WTC11 (cell line): Measurements from ENCODE around the gene ROS1. TPM values are rescaled to one million over a fixed set of nuclear protein-coding genes. Genes with fewer than 3 reads are reported as not detected.

Experiments
- ATAC-seq: fragments of 200-7000 bp; cut with Tn5 transposase; 2 replicates; pipeline ENCODE4 v1.10.0; 2021; ENCODE audit warnings: mild to moderate bottlenecking, moderate library complexity
- CTCF ChIA-PET: fragments of 300-600 bp; sonication (Branson Sonifier 250); formaldehyde crosslinking; loops from one replicate; lab custom pipeline; 2021; ENCODE audit warnings: antibody characterized with exemption; lab: Charles Lee
- POLR2A ChIA-PET: fragments of 350-600 bp; sonication (Branson Sonifier 250); formaldehyde crosslinking; loops from one replicate; lab custom pipeline; 2021; ENCODE audit warnings: antibody characterized with exemption; lab: Charles Lee
- DNase-seq: peaks from one replicate; pipeline ENCODE4 v3.0.0; 2021; ENCODE audit warnings: low spot score
- H3K27ac Mint-ChIP-seq: 2 replicates; pipeline ENCODE4 v1.8.0; 2021; ENCODE audit warnings: mixed read lengths
- H3K27me3 Mint-ChIP-seq: 2 replicates; pipeline ENCODE4 v1.8.0; 2021; ENCODE audit warnings: low read depth, mild to moderate bottlenecking, moderate library complexity, mixed read lengths
- H3K36me3 Mint-ChIP-seq: 2 replicates; pipeline ENCODE4 v1.8.0; 2021; ENCODE audit warnings: mixed read lengths
- H3K4me1 Mint-ChIP-seq: 2 replicates; pipeline ENCODE4 v1.8.0; 2022; ENCODE audit warnings: mixed read lengths
- H3K4me3 Mint-ChIP-seq: 2 replicates; pipeline ENCODE4 v1.8.0; 2021; ENCODE audit warnings: mild to moderate bottlenecking, moderate library complexity, mixed read lengths
- H3K9me3 Mint-ChIP-seq: 2 replicates; pipeline ENCODE4 v1.8.0; 2021; ENCODE audit warnings: mixed read lengths
- ATF1 ChIP-seq: sonication (generic); formaldehyde crosslinking; IDR thresholded peaks from 2 replicates; pipeline ENCODE4 v1.8.1; 2023; ENCODE audit warnings: mild to moderate bottlenecking, moderate library complexity, missing genetic modification reagents
- ATF2 ChIP-seq: sonication (generic); formaldehyde crosslinking; IDR thresholded peaks from 2 replicates; pipeline ENCODE4 v1.8.1; 2022; ENCODE audit warnings: low read depth, missing genetic modification reagents, borderline replicate concordance
- ATF3 ChIP-seq: sonication (generic); formaldehyde crosslinking; conservative IDR thresholded peaks from 2 replicates; pipeline ENCODE4 v1.8.1; 2022; ENCODE audit warnings: mild to moderate bottlenecking, missing genetic modification reagents
- CTCF ChIP-seq: fragments of 200-600 bp; IDR thresholded peaks from 2 replicates; pipeline ENCODE4 v1.8.0; 2022; ENCODE audit warnings: antibody characterized with exemption
- ELF4 ChIP-seq: sonication (generic); formaldehyde crosslinking; IDR thresholded peaks from 2 replicates; pipeline ENCODE4 v1.8.1; 2022; ENCODE audit warnings: low read depth, mild to moderate bottlenecking, moderate library complexity, missing genetic modification reagents
- FOXK1 ChIP-seq: sonication (generic); formaldehyde crosslinking; IDR thresholded peaks from 2 replicates; pipeline ENCODE4 v1.8.0; 2022; ENCODE audit warnings: mild to moderate bottlenecking, moderate library complexity, missing genetic modification reagents
- FOXP1 ChIP-seq: sonication (generic); formaldehyde crosslinking; IDR thresholded peaks from 2 replicates; pipeline ENCODE4 v1.8.0; 2022; ENCODE audit warnings: missing genetic modification reagents, mild to moderate bottlenecking, moderate library complexity, borderline replicate concordance
- FOXP4 ChIP-seq: sonication (generic); formaldehyde crosslinking; IDR thresholded peaks from 2 replicates; pipeline ENCODE4 v1.8.0; 2022; ENCODE audit warnings: mild to moderate bottlenecking, missing genetic modification reagents
- GTF2I ChIP-seq: fragments of 250-450 bp; sonication (Bioruptor Pico); conservative IDR thresholded peaks from 2 replicates; pipeline ENCODE4 v1.4.0; 2021; ENCODE audit warnings: mild to moderate bottlenecking
- HMGXB4 ChIP-seq: sonication (generic); formaldehyde crosslinking; IDR thresholded peaks from 2 replicates; pipeline ENCODE4 v1.8.1; 2023; ENCODE audit warnings: mild to moderate bottlenecking, moderate library complexity, missing genetic modification reagents
- IRF1 ChIP-seq: sonication (generic); formaldehyde crosslinking; IDR thresholded peaks from 2 replicates; pipeline ENCODE4 v1.8.0; 2023; ENCODE audit warnings: missing genetic modification reagents
- KAT7 ChIP-seq: sonication (generic); formaldehyde crosslinking; IDR thresholded peaks from 2 replicates; pipeline ENCODE4 v1.8.1; 2023; ENCODE audit warnings: missing genetic modification reagents, mild to moderate bottlenecking, borderline replicate concordance
- PREB ChIP-seq: sonication (generic); formaldehyde crosslinking; IDR thresholded peaks from 2 replicates; pipeline ENCODE4 v1.8.1; 2022; ENCODE audit warnings: mild to moderate bottlenecking, missing genetic modification reagents, moderate library complexity, borderline replicate concordance
- RELA ChIP-seq: sonication (generic); formaldehyde crosslinking; IDR thresholded peaks from 2 replicates; pipeline ENCODE4 v1.8.1; 2022; ENCODE audit warnings: missing genetic modification reagents, mild to moderate bottlenecking, borderline replicate concordance
- RORB ChIP-seq: fragments of 250-450 bp; sonication (Bioruptor Pico); IDR thresholded peaks from 2 replicates; pipeline ENCODE4 v1.9.0; 2021; ENCODE audit warnings: mild to moderate bottlenecking
- SMAD3 ChIP-seq: sonication (generic); formaldehyde crosslinking; IDR thresholded peaks from 2 replicates; pipeline ENCODE4 v1.8.0; 2022; ENCODE audit warnings: missing genetic modification reagents, mild to moderate bottlenecking, borderline replicate concordance
- TP53 ChIP-seq: sonication (generic); formaldehyde crosslinking; IDR thresholded peaks from 2 replicates; pipeline ENCODE4 v1.8.1; 2023; ENCODE audit warnings: mild to moderate bottlenecking, missing genetic modification reagents
- ZNF281 ChIP-seq: sonication (generic); formaldehyde crosslinking; IDR thresholded peaks from 2 replicates; pipeline ENCODE4 v1.8.0; 2023; ENCODE audit warnings: mild to moderate bottlenecking, missing genetic modification reagents
- ZNF416 ChIP-seq: fragments of 250-450 bp; sonication (Bioruptor Pico); IDR thresholded peaks from 2 replicates; pipeline ENCODE4 v1.9.0; 2021; ENCODE audit warnings: mild to moderate bottlenecking, inconsistent platforms
- ZSCAN18 ChIP-seq: fragments of 250-450 bp; sonication (Bioruptor Pico); IDR thresholded peaks from 2 replicates; pipeline ENCODE4 v2.1.2; 2022; ENCODE audit warnings: mild to moderate bottlenecking, moderate library complexity
- total RNA-seq: library from RNA; stranded (reverse); gene quantifications from 3 replicates; pipeline ENCODE4 v1.2.3, GENCODE V29; 2021

ROS1 gene
- total RNA-seq, 1 experiment from 2014 or later, result 0.02 TPM

- no peak for TF ChIP-seq HMGXB4
- no peak for TF ChIP-seq KAT7 (CRISPR knock-in tag)
- no peak for TF ChIP-seq ATF3 (CRISPR knock-in tag)
- TF ChIP-seq ZNF416 (CRISPR knock-in tag), result no peak
- no peak for TF ChIP-seq FOXK1 (CRISPR knock-in tag)
- no peak for TF ChIP-seq TP53 (CRISPR knock-in tag)
- no peak for TF ChIP-seq ELF4
- no peak for TF ChIP-seq SMAD3 (CRISPR knock-in tag)
- no peak for TF ChIP-seq CTCF
- TF ChIP-seq GTF2I (CRISPR knock-in tag), result no peak
- TF ChIP-seq RORB (CRISPR knock-in tag), result no peak
- no peak overlapping the region for H3K27ac Mint-ChIP-seq
- H3K9me3 Mint-ChIP-seq, result 0 out of 2 replicates have a peak, but pooled peaks cover 4% of the 10 kb centered on the region
- no peak overlapping the region for H3K4me3 Mint-ChIP-seq
- no peaks in the 10 kb centered on the region for H3K27me3 Mint-ChIP-seq
- ChIA-PET CTCF (interaction anchor here (1.2 kb wide), 1 partner anchor 31 kb away, joined by 4 read pairs; no protein-coding TSS in a partner anchor), POLR2A (no interaction called here)
- peaks cover 20% of the 10 kb centered on the region for H3K4me1 Mint-ChIP-seq
- no peak for DNase-seq
- H3K36me3 Mint-ChIP-seq, result no peaks in the 10 kb centered on the region
- no peak for ATAC-seq
Observed at GRCh38 chr6:117446861-117447260, 21.1 kb upstream of the ROS1 start.

- POLR2A ChIA-PET, result no interaction called here
- CTCF ChIA-PET, result interaction anchor here (1.0 kb wide), 1 partner anchor 385 kb away, joined by 3 read pairs; no protein-coding TSS in a partner anchor
- Mint-ChIP-seq H3K27me3 (no peaks in the 10 kb centered on the region), H3K4me1 (0 out of 2 replicates have a peak, but pooled peaks cover under 1% of the 10 kb centered on the region), H3K27ac (no peak overlapping the region), H3K36me3 (no peaks in the 10 kb centered on the region; the same call in 1 of the 2 replicates), H3K9me3 (peaks cover 14% of the 10 kb centered on the region), H3K4me3 (no peak overlapping the region)
- ATAC-seq (no peak), DNase-seq (no peak)
- no peak for TF ChIP-seq ZSCAN18 (CRISPR knock-in tag)
- TF ChIP-seq PREB (CRISPR knock-in tag), result no peak
- TF ChIP-seq ATF2 (CRISPR knock-in tag), result no peak
- no peak for TF ChIP-seq ATF1 (CRISPR knock-in tag)
- TF ChIP-seq FOXP4 (CRISPR knock-in tag), result no peak
- no peak for TF ChIP-seq RELA (CRISPR knock-in tag)
- TF ChIP-seq ZNF281 (CRISPR knock-in tag), result no peak
- no peak for TF ChIP-seq IRF1 (CRISPR knock-in tag)
- TF ChIP-seq FOXP1, result no peak
Observed at GRCh38 chr6:117444600-117444999, 18.9 kb upstream of the ROS1 start.
